Breast epithelium (tissue), 3 donors: Measurements from ENCODE around the gene DOP1A.

ENCODE experiments used
- CTCF ChIP-seq, 3 donors: fragments of 450-650 bp; IDR thresholded peaks; one replicate each; pipeline ENCODE4 v1.5.1; 2016 to 2017; ENCODE audit warnings: antibody characterized with exemption in 3 of 3, mild to moderate bottlenecking in 3 of 3, moderate library complexity in 3 of 3
- POLR2AphosphoS5 ChIP-seq, 3 donors: sonication (generic); formaldehyde crosslinking; IDR thresholded peaks; one replicate each; pipeline ENCODE4 v1.6.1; 2017; ENCODE audit warnings: antibody characterized with exemption in 3 of 3

- TF ChIP-seq POLR2AphosphoS5 (IDR thresholded peaks at IDR 0.05) (no peak), CTCF (IDR thresholded peaks at IDR 0.05) (no peak)
Observed at GRCh38 chr6:83202031-83202430, 134.6 kb downstream of the DOP1A start.
